Right ventricle myocardium inferior (tissue), 1 donor: ENCODE results near the gene KRTAP10-2. TPM values are rescaled to one million over a fixed set of nuclear protein-coding genes. Genes with fewer than 3 reads are reported as not detected.
"Not testable (repeated sequence)": the region's sequence is repeated elsewhere in the genome, so short reads cannot be mapped to it uniquely, and the experiment has no call there.

ENCODE experiments used
- ATAC-seq: fragments of 200-7000 bp; cut with Tn5 transposase; one replicate; pipeline ENCODE4 v1.9.1; 2020; ENCODE audit warnings: mild to moderate bottlenecking, moderate library complexity
- DNase-seq: peaks from one replicate; pipeline ENCODE4 v3.0.0; 2021; ENCODE audit errors: missing footprints
- intact Hi-C: fragments of 100-400 bp; cut with DNase I; formaldehyde crosslinking; loops from one replicate; pipeline ENCODE4 v1.11.0; 2022
- total RNA-seq: library from RNA; stranded (reverse); fragmentation: NEBNext Ultra II Directional; extraction: Animal tissue kit (Norgen Biotek cat#: 25700); gene quantifications from one replicate; pipeline ENCODE4 v1.2.1, GENCODE V29; 2021
- donor health status: DM: no; HTN: yes; CAD: no; lungs with severe emphysema.

KRTAP10-2 gene
- total RNA-seq, 1 donor from 2014 or later, result not detected

DNA sequence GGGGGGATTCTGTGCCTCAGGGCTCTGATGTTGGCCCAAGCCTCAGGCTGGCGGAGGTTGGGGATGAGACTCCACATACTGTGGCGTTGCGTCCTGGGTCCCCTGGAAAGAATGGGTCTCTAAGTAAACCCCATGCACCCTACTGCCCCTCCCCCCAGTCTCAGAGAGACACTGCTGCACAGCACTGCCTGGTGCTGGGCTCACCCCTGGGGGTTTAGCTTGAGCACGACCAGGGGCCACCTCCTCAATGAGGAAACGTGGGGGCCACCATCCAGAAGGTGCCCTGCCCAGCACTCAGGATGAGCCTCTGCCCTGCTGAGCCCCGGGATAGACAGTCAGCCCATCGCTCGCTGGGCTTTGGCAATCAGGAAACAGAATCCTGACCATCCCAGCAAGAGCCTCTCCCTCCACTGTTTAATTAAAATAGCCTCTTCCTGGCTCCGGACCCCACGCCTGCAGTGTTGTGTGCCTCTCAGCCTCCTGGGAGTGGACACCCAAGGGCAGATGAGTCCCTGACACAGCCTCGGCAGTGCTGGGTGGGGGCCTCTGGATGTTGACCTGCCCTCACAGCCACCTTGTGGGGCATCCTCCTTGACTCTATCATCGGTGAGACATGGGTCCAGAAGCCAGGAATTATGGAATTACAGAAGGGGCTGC lies 18.7 kb upstream of the KRTAP10-2 start:
- intact Hi-C loops, result no loop called here
- DNase-seq, result no peak
- no peak for ATAC-seq

DNA sequence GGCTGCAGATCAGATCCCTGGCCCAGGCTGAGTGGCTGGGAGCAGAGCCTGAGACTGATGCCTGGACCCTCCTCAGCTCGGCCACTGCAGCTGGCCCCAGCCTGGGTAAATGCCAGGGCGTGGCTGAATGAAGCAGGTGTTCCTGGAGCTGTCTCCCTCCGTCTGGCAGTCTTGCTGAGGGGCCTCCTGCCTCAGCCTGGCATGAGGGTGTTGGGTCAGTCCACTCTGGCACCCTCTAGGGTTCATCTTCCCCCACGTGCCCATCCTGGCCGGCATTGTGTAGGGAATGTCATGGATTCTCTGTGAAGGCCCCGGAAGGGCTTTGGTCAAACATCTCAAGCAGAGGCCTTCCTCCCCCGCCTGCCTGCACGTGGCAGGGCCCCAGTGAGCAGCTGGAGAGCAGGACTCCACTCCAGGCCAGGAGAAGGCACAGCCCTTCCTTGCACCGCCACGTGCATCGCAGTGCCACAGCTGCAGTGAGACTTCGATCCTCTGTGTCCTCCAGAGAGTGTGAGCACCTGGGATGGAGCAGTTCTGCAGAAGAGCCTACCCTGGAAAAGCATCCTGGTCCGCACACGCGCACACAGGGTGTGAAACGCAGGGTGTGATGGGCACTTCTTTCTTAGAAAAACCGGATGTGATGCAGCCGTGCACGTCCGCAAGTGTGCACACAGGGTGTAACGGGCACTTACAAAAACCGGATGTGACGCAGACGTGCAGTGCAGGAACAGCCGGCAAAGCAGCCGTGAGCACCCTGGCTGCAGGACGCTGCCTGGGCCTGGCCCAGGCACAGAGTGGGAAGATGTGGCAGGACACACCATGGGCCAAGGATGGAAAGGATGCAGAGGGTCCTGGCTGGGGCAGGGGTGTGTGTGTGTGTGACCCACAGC lies 17.6 kb upstream of the KRTAP10-2 start:
- intact Hi-C loops, result no loop called here
- DNase-seq (no peak), ATAC-seq (no peak)

DNA sequence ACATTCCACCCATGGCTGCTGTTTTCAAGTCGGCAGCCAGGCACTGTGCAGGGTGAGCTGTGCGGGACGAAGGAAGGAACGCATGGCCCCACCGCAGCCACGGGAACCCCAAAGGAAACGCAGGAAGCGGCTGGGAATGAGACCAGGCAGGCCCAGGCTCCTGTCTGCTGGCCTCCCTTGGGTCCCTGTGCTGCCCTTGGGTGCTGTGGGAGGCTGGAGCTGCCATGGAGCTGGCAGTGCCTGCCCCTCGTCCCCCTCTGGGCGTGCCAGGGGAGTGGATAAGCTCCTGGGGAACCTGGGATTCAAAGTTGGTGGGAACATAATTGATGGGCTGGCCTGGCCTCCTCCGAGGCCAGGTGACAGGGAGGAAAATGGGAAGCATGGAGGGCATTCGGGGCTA lies 17.0 kb upstream of the KRTAP10-2 start:
- intact Hi-C loops, result no loop called here
- DNase-seq (no peak), ATAC-seq (no peak)

GRCh38 chr21:44567481-44568171 lies 16.3 kb upstream of the KRTAP10-2 start:
- DNase-seq, result no peak
- intact Hi-C loops, result no loop called here
- no peak for ATAC-seq

DNA sequence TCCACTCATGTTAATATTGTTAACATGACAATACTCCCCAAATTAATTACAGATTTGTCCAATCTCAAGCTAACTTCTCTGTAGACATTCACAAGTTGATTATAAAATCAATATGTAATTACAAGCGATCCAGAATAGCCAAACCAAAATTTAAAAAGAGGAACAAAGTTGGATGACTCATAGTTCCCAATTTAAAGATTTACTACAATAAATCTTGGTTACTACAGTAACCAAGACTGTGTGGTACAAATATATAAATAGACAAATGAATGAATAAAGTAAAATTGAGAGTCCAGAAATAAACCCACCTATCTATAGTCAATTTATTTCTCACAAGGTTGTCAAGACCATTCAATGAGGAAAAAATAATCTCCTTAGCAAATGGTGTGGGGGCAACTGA lies 15.1 kb upstream of the KRTAP10-2 start:
- ATAC-seq, result no peak
- intact Hi-C loops, result no loop called here
- no peak for DNase-seq

GRCh38 chr21:44564886-44565598 lies 13.7 kb upstream of the KRTAP10-2 start:
- DNase-seq (no peak), ATAC-seq (no peak)
- intact Hi-C loops, result no loop called here

DNA sequence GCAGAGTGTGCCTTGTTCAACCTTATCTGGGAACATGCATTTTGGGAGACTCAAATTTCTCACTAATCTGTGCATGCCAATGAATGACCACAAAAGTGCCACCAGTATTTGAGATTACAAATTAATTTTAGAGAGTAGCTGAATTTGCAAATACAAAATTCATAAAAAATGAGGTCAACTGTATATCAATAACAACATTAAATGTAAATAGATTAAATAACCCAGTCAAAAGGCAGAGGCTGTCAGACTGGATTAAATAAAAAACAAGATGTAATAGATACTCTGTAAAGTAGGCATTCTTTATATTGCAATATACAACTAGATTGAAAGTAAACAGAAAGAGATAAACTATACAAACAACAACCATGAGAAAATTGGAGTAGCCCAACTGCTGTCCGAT lies 12.8 kb upstream of the KRTAP10-2 start:
- ATAC-seq (no peak), DNase-seq (no peak)
- intact Hi-C loops, result no loop called here

DNA sequence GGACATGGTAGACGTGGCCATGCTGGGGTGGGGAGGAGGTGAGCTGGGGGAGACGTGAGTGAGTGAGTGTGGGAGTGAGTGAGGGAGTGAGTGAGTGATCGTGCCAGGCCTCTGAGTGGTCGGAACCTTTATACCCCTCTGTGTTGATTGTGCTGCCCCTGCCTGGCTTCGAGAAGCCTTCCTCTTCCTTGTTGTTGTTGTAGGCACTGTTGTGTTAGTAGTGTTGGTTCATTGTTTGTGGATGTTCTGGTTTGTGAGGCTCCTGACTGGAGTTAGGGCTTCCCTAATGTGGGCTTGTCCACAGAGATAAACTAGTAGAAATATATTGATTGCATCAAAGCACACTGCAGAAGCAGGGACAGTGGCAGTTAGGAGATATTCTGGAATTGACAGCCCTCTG lies 7.4 kb upstream of the KRTAP10-2 start, which contains the start of gene KRTAP10-3:
KRTAP10-3 (minus strand) TSS at position 101 of the 400 bp plus-strand sequence; CDS start at position 21, 80 bp downstream.
- ATAC-seq (no peak), DNase-seq (no peak)
- intact Hi-C loops, result no loop called here

GRCh38 chr21:44558329-44558675 lies 7.0 kb upstream of the KRTAP10-2 start:
- ATAC-seq, DNase-seq, intact Hi-C loops: not testable (repeated sequence)

DNA sequence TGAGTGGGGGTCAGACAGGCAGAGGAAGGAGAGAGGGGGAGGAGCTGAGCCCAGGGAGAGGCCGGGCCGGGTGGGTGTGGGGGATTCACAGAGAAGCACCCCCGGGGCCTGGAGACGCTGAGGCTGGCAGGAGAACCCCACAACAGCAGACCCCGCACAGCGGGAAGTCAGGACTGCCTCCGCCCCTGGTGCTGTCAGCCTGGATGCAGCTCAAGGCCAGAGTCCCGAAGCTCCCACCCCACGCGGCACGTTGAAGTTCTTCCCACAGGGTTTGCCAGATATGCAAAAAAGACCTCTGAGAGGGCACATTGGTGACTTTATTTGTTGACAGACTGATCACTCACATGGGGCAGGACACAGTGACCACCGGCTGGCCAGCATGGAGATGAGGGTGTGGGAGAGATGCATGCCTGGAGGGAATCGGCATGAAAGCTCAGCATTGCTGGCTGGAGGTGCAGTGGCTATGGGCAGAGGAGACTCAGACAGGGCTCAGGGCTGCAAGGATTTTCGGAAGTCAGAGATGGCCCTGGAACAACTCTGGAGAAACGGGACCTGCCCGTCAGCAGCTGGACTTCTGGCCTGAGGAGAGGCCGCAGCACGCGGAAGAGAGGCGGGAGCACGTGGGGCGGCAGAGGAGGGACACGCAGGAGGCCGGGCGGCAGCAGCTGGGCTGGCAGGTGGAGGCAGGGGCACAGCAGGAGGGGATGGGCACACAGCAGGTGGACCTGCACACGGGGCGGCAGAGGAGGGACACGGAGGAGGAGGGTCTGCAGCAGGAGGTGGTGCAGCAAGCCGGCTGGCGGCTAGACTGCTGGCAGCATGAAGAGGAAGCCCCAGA lies 6.4 kb upstream of the KRTAP10-2 start:
- intact Hi-C loops, result no loop called here
- DNase-seq (no peak), ATAC-seq (no peak)

- no peak for DNase-seq
- no peak for ATAC-seq
- intact Hi-C loops, result no loop called here
Measured at GRCh38 chr21:44556879-44557278, 5.6 kb upstream of the KRTAP10-2 start.

GRCh38 chr21:44555200-44555875 lies 4.0 kb upstream of the KRTAP10-2 start:
- DNase-seq, result no peak
- no peak for ATAC-seq
- intact Hi-C loops, result no loop called here

DNA sequence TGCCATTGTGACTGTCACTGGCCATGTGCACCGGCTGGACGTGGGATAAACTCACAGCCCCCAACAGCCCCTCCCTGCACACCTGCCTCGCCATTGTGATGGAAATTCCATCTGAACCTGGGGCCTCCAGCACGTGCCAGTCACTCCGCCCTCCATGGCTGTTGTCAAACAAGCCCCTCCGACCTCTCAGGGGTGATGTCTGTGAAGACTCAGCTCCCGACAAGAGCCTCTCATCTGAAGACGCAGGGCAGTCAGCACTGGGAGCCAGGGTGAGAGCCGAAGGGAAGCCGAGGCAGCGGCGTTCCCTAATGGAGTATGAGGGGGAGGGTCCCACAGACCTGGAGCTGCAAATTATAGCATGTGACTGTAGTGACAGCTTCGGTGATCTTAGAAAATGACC lies 1.4 kb upstream of the KRTAP10-2 start:
- DNase-seq (no peak), ATAC-seq (no peak)
- intact Hi-C loops, result no loop called here

GRCh38 chr21:44552136-44552535 lies 831 bp upstream of the KRTAP10-2 start:
- DNase-seq (no peak), ATAC-seq (no peak)
- intact Hi-C loops, result no loop called here

DNA sequence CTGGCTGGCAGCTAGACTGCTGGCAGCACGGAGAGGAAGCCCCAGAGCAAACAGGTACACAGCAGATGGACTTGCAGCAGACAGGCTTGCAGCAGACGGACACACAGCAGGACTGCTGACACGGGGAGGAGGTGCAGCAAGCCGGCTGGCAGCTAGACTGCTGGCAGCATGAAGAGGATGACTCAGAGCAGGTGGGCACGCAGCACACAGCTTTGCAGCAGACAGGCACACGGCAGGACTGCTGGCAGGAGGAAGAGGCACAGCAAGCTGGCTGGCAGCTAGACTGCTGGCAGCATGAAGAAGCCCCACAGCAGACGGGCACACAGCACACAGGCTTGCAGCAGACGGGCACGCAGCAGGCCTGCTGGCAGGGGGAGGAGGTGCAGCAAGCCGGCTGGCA lies 498 bp downstream of the KRTAP10-2 start:
- DNase-seq, result no peak
- intact Hi-C loops, result no loop called here
- ATAC-seq, result no peak

- DNase-seq, ATAC-seq, intact Hi-C loops: not testable (repeated sequence)
Measured at GRCh38 chr21:44550285-44550684, 1.0 kb downstream of the KRTAP10-2 start.

- no peak for DNase-seq
- ATAC-seq, result no peak
- intact Hi-C loops, result no loop called here
Measured at GRCh38 chr21:44549525-44550211, 1.6 kb downstream of the KRTAP10-2 start.
